ENCODE measurements around the gene USP6NL. TPM values are rescaled to one million over a fixed set of nuclear protein-coding genes. Genes with fewer than 3 reads are reported as not detected.

The USP6NL gene
- total and polyA plus RNA-seq, 2 of the 8 experiments (the other 6 are each of a cell fraction or from before 2014, with no cell fraction given), result 10.9 to 28.8 TPM

DNA sequence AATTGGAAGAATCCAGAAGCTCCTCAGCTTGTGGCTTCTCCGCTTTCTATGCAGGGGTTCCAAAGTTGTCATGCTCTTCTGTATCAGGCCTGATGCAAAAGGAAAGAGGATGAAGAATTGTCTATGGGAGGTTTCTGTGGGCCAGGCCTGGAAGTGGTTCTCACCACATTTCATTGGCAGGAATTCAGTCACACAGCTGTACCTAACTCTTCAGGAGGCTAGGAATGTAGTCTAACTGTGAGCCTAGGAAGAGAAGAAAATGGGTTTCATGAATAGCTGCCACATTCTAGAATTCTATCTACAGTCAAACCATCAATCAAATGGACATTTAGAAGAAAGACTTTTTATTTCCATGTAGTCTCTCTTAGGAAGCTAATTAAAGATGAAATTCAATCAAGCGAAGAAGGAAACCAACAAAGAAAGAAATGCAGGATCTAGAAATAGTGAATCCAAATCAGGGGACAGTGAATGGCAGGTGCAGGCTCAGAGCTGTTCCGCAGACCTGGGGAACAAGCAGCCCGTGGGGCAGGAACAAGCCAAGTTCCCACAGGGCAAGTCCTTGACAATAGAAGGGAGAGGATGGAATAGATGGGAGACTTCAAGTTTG, 25.4 kb upstream of the USP6NL start:
- no peaks in the 10 kb centered on the region for H3K4me1 ChIP-seq (replicated peaks in 1 of 4; ENCODE audit: control insufficient read depth in 3 of 4, insufficient read depth in 4 of 4, low read length in 3 of 4)
- no peak overlapping the region for H3K27ac ChIP-seq (ENCODE audit: low read depth, low read length)
- no peak overlapping the region for H3K18ac ChIP-seq (ENCODE audit: extremely low read depth, low read length)
- no peaks in the 10 kb centered on the region for H3K79me2 ChIP-seq (ENCODE audit: control insufficient read depth in 1 of 2, insufficient read depth in 2 of 2, low read length in 2 of 2)
- DNase-seq (ENCODE audit: low read depth in 1 of 2, low spot score in 2 of 2) (no peak), FAIRE-seq (no peak)
- ChIA-PET POLR2A (ENCODE audit: partially characterized antibody) (interaction anchor here (0.9 kb wide), 1 partner anchor 10 kb away, joined by 3 read pairs; no protein-coding TSS in a partner anchor), CTCF (ENCODE audit: partially characterized antibody) (interaction anchor here (0.6 to 0.8 kb wide), 2 partner anchors 19 to 41 kb away, joined by 3 read pairs; no protein-coding TSS in a partner anchor)
- H2BK15ac ChIP-seq (ENCODE audit: low read length), result no peak overlapping the region
- no peak overlapping the region for H3K9ac ChIP-seq (replicated peaks in 1 of 4; ENCODE audit: extremely low read depth in 1 of 4, low read depth in 3 of 4, low read length in 3 of 4)
- H3K56ac ChIP-seq (replicated peaks; ENCODE audit: insufficient read length, low read depth, low read length), result no peak overlapping the region
- no peak overlapping the region for H2BK12ac ChIP-seq (ENCODE audit: low read depth, low read length)
- H2BK5ac ChIP-seq (ENCODE audit: low read depth, low read length), result no peak overlapping the region
- H4K91ac ChIP-seq (replicated peaks; ENCODE audit: insufficient read length, low read length), result peak overlapping the region; percentile 65
- H3K4ac ChIP-seq (replicated peaks; ENCODE audit: insufficient read length, low read depth, low read length), result no peak overlapping the region
- H4K5ac ChIP-seq (ENCODE audit: insufficient read length, low read depth, low read length), result no peak overlapping the region
- H2BK20ac ChIP-seq (ENCODE audit: low read length), result no peak overlapping the region
- H3K23me2 ChIP-seq (ENCODE audit: low read depth, low read length), result no peaks in the 10 kb centered on the region
- no peak overlapping the region for H4K8ac ChIP-seq (ENCODE audit: extremely low read depth, insufficient read depth, low read length)
- no peak overlapping the region for H2AK5ac ChIP-seq (ENCODE audit: low read depth, low read length)
- H3K4me2 ChIP-seq (ENCODE audit: insufficient read depth in 1 of 2, low read depth in 2 of 2, low read length in 2 of 2), result no peak overlapping the region
- no peak overlapping the region for H2BK120ac ChIP-seq (replicated peaks; ENCODE audit: low read depth, low read length)
- H3K27me3 ChIP-seq (replicated peaks in 1 of 4; ENCODE audit: control insufficient read depth in 3 of 4, extremely low read depth in 1 of 4, insufficient read depth in 3 of 4, low read length in 3 of 4), result no peaks in the 10 kb centered on the region
- no peaks in the 10 kb centered on the region for H3K36me3 ChIP-seq (ENCODE audit: control insufficient read depth in 2 of 4, insufficient read depth in 4 of 4, low read length in 3 of 4)
- no peak overlapping the region for H3K14ac ChIP-seq (ENCODE audit: insufficient read length)
- H3K23ac ChIP-seq (ENCODE audit: insufficient read length), result no peak overlapping the region
- WGBS, 2 experiments (ENCODE audit: extremely low coverage in 1 of 2, insufficient coverage in 1 of 2, insufficient read length in 1 of 2, insufficient replicate concordance in 2 of 2, low coverage in 1 of 2, low lambda C conversion rate in 2 of 2, missing lambda C conversion rate in 1 of 2), result 97% methylated on average over 4 of the region's 4 CpGs; no CpG with 5 or more reads in 1 of the 2 experiments
- H4K20me1 ChIP-seq (replicated peaks in 1 of 2; ENCODE audit: control insufficient read depth in 1 of 2, insufficient read depth in 2 of 2, low read length in 2 of 2), result no peaks in the 10 kb centered on the region
- H3K79me1 ChIP-seq (ENCODE audit: low read depth, low read length), result no peaks in the 10 kb centered on the region
- H3K4me3 ChIP-seq (ENCODE audit: extremely low read depth in 1 of 4, insufficient read depth in 2 of 4, low read depth in 3 of 4, low read length in 4 of 4), result no peak overlapping the region
- H2AFZ ChIP-seq (ENCODE audit: low read length), result no peak overlapping the region
- H3K9me3 ChIP-seq (ENCODE audit: insufficient read depth in 2 of 2, low read depth in 1 of 2, low read length in 1 of 2), result no peaks in the 10 kb centered on the region
- TF ChIP-seq CREB1 (IDR thresholded peaks at IDR 0.05) (no peak), BCL11A (IDR thresholded peaks at IDR 0.05; ENCODE audit: low read depth in 2 of 2, low read length in 2 of 2) (no peak), SIRT6 (IDR thresholded peaks at IDR 0.05; ENCODE audit: low read length) (no peak), ASH2L (IDR thresholded peaks at IDR 0.05; ENCODE audit: low read length) (no peak), GABPA (IDR thresholded peaks at IDR 0.05; ENCODE audit: borderline replicate concordance, insufficient read depth, low read length) (no peak), POLR2AphosphoS5 (IDR thresholded peaks at IDR 0.05; ENCODE audit: low read depth, low read length) (no peak), JUN (IDR thresholded peaks at IDR 0.05; ENCODE audit: low read depth, low read length) (no peak), CBX8 (IDR thresholded peaks at IDR 0.05; ENCODE audit: borderline replicate concordance, low read depth, low read length) (no peak), POLR2A (IDR thresholded peaks at IDR 0.05; ENCODE audit: control extremely low read depth in 1 of 2, low read depth in 2 of 2, low read length in 2 of 2) (no peak), POU5F1 (IDR thresholded peaks at IDR 0.05; ENCODE audit: low read depth, low read length) (no peak), RFX5 (IDR thresholded peaks at IDR 0.05; ENCODE audit: borderline replicate concordance, low read depth, low read length) (no peak), TAF1 (IDR thresholded peaks at IDR 0.05; ENCODE audit: low read depth, low read length) (no peak), SRF (IDR thresholded peaks at IDR 0.05; ENCODE audit: low read depth, low read length) (no peak), HDAC2 (IDR thresholded peaks at IDR 0.05; ENCODE audit: borderline replicate concordance in 1 of 2, low read depth in 2 of 2, low read length in 2 of 2) (no peak), PHF8 (conservative IDR thresholded peaks at IDR 0.05; ENCODE audit: low read depth, low read length) (no peak)
